ENCODE measurements around the gene KLHDC4.
"Not testable (repeated sequence)": the region's sequence is repeated elsewhere in the genome, so short reads cannot be mapped to it uniquely, and the experiment has no call there.

KLHDC4 gene

DNA sequence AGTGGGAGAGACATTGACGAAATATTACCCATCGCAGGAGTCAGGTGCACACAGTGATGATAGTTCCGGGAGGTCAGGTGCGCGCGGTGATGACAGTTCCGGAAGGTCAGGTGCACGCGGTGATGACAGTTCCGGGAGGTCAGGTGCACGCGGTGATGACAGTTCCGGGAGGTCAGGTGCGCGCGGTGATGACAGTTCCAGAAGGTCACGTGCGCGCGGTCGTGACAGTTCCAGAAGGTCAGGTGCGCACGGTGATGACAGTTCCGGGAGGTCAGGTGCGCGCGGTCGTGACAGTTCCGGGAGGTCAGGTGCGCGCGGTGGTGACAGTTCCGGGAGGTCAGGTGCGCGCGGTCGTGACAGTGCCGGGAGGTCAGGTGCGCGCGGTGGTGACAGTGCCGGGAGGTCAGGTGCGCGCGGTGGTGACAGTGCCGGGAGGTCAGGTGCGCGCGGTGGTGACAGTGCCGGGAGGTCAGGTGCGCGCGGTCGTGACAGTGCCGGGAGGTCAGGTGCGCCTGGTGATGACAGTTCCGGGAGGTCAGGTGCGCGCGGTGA, 84.7 kb downstream of the KLHDC4 start:
- DNase-seq = not testable (repeated sequence)

DNA sequence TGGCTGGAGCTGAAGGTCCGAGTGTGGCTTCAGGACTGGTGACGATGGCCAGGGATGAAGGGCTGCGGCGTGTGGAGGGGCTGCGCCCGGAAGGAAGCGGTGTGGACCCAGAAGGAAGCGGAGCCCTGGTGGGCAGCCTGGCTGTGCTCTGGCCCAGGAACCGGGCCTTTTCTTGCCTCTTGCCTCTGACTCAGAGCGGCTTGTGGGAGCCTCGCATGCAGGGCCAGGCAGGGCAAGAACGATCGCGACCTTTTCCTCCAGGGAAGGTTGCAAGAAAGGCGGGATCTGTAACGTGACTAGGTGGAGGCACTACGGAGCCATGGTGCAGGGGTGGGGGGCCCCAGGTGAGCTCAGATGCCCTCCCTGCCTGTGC, 85.5 kb downstream of the KLHDC4 start:
- no peak for DNase-seq

DNA sequence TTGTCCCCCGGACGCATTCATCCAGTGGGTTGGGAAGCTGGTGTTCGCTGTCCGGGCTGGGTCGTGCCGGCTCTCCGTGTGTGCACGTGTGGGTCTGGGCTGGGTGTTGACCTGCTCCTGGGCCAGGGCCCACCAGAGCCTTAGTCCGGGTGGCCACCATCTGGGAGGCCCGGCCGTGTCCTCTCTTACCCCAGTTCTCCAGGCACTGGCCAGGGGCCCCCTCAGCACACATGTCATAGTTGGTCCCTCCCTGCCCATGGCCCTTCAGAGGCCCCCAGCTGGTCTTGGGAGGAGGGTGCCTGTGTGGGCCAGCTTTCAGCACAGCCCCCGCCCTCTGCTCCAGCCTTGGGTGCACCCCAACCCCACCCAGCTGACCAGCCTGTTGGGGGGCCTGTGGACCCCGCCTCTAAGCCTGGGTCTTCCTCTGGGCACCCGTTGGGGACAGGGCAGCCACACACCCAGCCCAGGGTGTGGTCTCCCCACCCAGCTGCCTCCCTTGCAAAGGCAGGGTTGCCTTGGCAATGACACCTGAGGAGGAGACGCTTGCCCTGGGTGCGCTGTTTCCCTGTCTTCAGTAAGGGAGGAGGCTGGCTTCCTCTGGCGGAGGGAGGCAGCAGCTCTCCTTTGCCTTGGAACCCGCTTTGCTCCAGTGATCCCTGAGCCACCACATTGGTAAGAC, 86.1 kb downstream of the KLHDC4 start:
- no peak for DNase-seq

DNA sequence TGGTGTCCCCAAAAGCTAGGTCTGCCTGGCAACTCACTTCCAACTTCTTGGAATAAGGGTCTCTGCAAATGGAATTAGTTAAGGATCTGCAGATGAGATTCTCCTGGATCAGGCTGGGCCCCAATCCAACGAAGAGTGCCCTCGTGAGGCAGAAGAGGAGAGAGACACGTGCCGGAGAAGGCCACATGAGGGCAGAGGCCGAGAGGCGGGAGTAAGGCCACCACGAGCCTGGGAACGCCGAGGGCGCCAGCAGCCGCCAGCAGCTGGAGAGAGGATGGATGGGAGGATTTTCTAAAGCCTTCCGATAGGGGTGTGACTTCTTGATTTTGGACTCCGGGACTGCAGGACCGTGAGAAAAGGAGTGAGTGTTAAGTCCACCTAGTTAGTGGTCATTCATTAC, 87.2 kb downstream of the KLHDC4 start:
- DNase-seq = no peak

DNA sequence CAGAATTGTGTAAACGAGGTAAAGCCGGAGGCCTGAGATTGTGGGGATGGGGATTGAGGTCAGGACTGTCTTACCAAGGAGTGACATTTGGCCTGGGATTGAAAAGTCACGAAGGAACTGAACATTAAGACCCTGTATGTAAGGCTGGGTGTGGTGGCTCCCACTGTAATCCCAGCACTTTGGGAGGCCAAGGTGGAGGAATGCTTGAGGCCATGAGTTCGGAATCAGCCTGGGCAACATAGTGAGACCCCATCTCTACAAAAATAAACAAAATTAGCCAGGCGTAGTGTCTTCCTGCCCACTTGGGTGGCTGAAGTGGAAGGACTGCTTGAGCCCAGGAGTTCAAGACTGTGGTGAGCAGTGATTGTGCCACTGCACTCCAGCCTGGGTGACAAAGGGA, 88.0 kb downstream of the KLHDC4 start:
- DNase-seq = no peak

DNA sequence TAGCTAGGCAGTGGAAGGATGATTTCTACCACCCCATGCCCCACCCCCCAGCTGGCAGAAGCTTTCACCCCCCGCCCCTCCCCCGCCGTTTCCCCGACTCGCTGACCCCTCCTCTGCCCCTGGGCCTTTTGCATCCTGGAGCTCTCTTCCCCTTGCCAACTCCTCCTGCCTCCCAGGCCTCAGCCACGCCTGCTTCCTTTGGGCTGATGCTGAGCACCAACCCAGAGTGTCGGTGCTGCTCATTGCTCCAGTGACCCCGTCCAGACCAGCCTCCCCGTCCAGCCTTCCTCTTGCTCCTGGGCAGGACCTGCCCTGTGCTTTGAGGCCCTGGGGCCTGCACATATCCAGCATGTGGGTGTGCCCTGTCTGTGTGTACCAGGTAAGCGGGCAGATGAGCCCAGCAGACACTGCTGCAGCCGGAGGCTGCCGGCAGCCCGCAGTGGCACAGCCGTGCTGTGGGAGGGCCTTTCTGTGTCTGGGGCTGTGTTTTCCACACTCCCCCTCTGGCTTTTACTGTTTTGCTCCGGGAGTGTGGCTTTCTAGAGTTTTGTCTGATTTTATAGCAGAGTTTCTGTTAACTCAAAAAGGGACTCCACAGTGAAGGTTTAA, 90.6 kb downstream of the KLHDC4 start:
- DNase-seq = no peak

DNA sequence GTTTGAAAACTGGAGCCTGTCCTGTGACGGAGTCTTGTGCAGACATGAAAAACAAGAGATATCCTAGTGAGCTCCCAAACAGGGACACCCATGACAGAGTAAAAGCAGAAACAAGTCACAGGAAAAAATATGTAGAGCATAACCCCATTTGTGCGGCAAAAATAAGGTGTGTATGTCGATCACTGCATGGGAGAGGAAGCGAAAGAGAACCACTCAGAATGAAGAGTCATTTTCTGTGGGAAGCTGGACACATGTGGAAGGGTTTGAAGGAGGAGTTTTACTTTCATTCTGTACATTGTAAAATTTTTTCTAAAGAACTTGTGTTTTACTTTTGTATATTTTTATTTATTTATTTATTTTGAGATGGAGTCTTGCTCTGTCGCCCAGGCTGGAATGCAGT, 91.4 kb downstream of the KLHDC4 start:
- no peak for DNase-seq

DNA sequence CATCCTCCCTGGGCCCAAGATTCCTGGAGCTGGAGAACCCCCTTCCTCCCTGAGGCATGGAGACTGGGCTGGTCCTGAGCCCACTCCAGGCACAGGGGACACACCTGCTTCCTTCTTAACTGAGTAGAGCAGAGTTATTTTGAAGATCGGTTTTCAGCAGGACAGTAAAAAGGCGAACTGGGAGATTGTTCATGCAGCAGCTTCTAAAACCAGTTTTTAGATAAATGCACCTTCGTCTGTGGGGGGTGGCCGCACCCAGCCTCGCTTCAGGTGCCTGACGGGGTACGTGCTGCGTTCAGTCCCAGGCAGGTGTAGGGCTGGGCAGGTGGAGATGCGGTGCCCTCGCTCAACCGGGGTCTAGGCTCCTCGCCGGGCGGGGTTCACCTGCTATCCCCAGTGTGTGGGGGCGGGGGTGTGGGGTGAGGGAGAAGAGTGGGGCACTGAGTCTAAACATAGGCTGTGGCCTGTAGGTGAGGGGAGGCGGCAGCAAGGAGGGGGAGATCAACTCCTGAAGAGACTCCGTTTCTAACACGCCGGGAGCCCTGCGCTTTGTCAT, 94.0 kb downstream of the KLHDC4 start:
- no peak for DNase-seq

DNA sequence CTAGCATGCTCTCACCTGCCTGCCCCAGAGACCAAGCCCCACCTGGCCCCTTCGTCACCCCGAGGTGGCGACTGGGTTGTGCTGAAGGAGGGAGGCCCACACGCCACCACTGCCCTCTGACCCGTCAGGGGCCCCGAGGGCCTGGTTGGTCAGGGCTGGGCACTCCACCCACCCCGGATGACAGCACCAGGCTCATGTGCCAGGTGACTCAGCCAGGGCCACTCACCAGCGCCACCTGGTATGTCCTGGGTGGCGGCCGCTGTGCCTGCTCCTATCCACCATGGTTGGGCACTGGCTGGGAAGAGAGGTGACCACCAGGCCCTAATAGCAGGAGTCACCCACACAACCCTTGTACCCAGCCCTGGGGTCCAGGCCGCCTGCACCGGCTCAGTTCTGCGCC, 94.6 kb downstream of the KLHDC4 start:
- DNase-seq = no peak

DNA sequence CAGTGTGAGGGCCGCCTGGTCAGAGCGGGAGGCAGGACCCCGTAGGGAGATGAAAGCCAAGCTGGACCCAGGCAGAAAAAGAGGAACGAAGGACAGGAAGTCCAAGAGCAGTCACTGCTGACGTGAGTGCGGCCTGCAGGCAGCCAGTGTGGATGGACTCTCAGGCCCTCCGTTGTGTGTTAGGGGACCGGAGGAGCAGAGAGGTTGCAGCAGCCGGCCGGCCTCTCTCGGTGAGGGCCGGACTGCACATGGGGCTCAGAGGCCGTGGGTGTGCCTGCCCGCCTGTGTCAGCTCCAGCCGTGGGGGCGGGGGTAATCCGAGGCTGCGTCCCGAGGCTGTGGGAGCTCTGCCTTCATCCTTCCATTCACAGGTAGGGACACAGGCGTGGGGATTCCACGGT, 96.1 kb downstream of the KLHDC4 start:
- no peak for DNase-seq

DNA sequence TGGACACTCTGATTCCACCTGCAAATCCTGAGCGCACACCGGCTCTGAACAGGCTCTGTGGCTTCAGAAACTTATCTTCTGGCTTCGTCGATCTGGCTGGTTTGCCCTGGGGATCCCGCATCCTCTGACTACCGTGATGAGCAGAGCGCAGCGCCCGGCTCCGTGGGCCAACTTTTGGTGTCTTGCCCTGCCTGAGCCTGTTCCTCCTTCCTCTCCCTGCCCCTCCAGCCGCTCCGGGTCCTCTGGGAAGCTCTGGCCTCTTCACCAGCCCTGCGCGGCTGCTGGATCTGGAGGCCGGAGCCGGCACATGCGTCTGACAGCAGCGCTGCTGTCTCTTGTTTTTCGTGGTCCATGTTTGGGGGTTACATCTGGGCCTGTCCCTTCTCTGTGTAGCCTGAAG, 97.8 kb downstream of the KLHDC4 start:
- DNase-seq = no peak

DNA sequence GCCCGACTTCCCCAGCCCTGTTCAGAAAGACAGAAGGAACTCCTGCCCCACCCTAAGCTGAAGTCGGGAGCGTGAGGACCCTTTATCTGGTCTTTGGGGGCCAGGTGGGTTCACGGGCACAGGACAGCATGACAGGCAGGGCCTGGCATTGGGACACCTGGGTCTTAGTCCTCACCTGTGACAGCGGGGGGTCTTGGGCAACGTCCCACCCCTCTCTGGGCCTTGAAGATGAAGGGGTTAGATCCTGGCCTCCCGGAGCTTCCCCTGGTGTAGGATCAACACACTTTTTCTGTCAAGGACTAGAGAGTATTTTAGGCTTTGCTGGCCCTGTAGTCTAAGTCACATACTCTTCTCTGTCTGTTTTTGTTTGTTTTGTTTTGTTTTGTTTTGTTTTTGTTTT, 98.3 kb downstream of the KLHDC4 start:
- DNase-seq = no peak

DNA sequence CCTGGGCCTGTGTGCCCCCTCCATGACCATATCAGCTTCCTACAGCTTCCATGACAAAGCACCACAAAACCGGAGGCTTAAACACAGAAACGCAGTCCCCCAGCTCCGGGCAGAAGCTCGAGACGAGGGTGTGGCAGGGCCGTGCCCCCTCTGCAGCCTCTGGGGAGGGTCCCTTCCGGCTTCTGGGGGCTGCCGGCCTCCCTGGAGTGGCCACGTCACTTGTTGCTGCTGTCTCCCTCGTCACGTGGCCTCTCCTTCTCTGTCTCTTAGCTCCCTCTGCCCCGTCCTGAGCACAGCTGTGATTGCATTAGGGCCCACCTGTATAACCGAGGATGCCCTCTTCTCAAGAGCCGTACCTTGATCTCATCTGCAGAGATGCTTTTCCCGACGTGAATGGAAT, 98.9 kb downstream of the KLHDC4 start:
- DNase-seq = no peak

DNA sequence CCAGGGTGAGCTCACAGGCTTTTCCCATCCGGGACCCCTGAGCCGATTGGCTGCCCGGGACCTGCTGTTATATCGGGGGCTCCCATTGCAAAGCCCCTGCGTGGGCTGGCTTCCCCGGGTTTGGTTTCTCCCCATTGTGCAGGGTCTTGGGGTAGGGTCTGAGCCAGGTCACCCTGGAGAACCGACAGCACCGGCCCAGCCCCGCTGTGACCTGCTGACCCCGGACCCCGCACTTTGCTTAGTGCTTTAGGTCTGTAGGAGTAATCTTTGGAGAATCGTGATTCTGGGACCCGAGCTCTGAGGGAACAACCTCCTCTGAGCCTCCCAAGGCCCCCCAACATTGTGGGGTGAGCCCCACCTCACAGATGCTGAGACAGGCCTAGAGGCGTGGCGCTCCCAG, 100.6 kb downstream of the KLHDC4 start:
- DNase-seq = no peak

DNA sequence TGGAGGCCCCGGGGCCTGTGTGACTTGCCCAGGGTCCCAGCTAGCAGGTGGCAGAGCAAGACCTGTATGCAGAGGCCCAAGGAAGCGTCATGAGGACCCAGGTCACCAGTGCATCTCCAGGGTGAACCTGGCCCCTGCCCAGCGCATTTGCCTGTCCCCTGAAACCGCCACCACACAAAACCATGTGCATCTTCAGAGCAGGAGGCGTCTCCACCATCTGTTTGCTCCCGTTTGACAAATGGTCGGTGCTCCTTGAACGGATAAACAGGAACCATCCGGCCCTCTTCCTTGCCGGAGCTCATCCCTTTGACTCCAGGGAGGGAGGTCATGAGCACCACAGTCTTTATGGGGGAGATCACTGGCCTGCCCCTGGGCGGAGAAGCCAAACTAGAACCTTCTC, 101.0 kb downstream of the KLHDC4 start:
- no peak for DNase-seq

DNA sequence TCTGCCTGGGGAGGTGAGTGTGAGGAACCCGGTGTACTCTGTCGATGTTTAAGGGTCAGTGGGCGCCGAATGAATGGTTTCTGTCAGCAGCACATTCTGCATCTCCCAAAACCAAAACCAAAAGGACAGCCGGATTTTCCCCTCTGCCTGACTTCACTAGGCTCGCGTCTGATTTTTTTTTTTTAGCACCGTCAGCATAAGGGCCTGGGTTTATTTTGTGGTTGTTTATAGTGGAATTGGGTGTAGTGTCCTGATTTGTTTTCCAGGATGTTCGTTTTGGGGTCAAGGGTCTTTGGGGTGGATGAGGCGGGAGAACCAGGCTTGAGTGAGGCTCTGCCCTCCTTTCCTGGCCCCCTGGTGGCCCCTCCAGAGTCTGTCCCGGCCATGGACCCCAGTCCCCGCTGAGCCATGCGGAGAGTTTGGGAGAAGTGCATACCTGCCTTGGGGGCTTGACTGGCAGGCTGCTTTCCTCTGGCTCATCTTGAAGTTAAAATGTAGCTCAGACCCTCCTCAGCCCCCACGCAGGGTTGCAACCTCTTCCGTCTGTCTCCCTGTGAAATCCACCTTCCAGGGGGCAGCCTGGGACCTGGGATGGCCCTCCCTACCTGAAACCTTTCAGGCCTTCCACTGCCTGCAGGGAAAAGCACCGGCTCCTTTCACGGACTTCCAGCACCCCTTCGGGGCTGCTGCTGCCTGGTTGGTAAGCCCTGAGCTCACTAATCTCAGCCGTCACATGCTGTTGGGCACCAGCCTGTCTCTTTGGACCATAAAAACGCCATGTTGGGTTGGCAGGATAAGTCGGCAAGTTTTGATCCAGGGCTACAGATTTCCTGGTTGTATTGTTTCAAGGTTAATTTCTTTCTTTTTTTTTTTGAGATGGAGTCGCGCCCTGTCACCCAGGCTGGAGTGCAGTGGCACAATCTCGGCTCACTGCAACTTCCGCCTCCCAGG, 103.3 kb downstream of the KLHDC4 start:
- no peak for DNase-seq

DNA sequence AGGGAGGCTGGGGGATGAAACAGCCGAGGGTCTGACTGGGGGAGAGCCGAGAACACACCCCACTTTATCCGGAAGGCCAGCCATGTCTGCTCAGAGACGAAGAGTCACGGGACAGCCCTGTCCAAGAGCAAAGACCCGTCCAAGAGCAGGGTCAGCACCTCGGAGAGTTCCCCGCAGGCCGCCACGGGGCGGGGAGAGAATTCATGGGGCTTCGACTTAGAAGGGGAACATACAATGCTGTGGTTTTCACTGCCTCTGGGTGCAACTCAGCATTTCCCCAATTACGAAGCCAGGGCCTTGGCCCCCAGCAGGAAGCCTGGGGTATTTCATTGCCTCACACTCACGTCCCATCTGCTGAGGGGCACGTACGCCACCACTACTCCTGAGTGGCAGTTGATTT, 104.2 kb downstream of the KLHDC4 start:
- DNase-seq = no peak

DNA sequence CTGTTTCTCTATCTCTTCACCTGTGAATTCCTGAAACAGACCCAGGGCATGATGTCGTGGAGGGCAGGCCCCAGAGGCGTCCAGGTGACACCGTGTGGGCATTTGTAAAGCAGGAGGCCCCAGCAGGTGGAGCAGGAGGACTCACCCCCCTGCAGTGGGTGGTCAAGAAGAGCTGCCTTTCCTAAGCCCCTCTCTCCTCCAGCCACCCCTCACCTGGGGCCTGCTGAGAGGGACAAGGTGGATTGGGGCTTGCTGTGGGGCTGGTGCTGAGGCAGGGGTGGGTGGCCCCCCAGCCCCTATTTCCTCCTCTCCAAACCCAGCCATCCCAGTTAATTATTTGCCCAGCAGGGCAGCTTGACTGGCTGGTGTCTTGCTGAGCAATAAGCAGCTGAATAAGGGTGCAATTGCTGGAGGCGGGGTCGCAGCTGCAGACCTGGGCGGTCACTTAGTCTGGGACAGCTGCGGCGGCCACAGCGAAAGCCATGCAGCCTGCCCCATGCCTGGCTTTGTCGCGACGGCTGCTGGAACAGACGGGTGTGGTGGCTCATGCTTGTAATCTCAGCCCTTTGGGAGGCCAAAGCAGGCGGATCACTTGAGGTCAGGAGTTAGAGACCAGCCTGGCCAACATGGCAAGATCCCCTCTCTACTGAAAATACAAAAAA, 107.1 kb downstream of the KLHDC4 start:
- DNase-seq = no peak

Measured in DMS79 treated with DMSO at 0.1 percent for 48 hours (cell line).